Measurements from ENCODE around the gene BCR. TPM values are rescaled to one million over a fixed set of nuclear protein-coding genes. Genes with fewer than 3 reads are reported as not detected.
"Not testable (repeated sequence)": the region's sequence is repeated elsewhere in the genome, so short reads cannot be mapped to it uniquely, and the experiment has no call there.

Gene BCR
- total and polyA plus RNA-seq, 10 donors: 15.2 to 64.8 (median 50.7) TPM

DNA sequence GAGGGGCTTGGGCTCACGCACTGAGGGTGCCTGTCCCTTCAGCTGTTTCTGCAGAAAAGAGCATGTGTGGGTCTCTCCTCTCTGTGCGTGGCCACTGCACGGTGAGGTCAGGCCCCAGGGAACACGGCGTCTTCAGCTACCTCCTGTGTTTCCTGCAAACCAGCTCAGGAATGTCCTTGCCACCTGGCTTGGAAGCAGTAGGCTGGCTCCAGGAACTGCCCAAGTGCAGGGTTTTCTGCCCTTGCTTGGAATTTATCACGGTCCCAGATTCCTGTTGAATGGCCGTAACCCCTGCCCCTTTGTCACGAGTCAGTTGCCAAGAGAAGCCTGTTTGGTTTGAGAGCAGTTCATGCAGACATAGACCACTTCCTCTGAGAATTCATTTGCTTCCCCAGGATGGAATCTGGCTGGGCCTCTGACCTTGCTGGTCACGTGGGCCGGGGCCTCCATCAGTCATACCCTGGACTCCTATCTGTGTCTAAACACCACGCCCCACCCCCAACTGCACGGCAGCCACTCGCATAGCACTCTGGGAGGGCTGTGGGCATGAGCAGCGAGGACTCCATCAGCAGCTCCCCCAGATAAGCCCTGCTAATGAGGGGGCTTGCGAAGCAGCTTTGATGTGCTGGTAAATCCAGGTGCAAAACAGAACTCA lies 130.3 kb downstream of the BCR start:
- H3K9me3 ChIP-seq; H3K4me3 ChIP-seq; DNase-seq; H3K27me3 ChIP-seq (replicated peaks in 1 of 7); H3K27ac ChIP-seq; intact Hi-C loops (cut with DNase I; ENCODE audit: low total_unique reads): not testable (repeated sequence)
- Histone ChIP-seq H3K4me1 (peaks cover 0 to 26% (median 19%) of the 10 kb centered on the region in 6 donors), H3K36me3 (peaks cover 0 to 56% (median 25%) of the 10 kb centered on the region in 6 donors)
- TF ChIP-seq POLR2AphosphoS5 (IDR thresholded peaks at IDR 0.05): peak in 2 of 3 donors; percentile 35 to 46
- 67 to 70% (median 69%) methylated on average over 3 to 6 of the region's 15 CpGs; no CpG with 5 or more reads in 1 of the 5 donors for WGBS, 5 donors

DNA sequence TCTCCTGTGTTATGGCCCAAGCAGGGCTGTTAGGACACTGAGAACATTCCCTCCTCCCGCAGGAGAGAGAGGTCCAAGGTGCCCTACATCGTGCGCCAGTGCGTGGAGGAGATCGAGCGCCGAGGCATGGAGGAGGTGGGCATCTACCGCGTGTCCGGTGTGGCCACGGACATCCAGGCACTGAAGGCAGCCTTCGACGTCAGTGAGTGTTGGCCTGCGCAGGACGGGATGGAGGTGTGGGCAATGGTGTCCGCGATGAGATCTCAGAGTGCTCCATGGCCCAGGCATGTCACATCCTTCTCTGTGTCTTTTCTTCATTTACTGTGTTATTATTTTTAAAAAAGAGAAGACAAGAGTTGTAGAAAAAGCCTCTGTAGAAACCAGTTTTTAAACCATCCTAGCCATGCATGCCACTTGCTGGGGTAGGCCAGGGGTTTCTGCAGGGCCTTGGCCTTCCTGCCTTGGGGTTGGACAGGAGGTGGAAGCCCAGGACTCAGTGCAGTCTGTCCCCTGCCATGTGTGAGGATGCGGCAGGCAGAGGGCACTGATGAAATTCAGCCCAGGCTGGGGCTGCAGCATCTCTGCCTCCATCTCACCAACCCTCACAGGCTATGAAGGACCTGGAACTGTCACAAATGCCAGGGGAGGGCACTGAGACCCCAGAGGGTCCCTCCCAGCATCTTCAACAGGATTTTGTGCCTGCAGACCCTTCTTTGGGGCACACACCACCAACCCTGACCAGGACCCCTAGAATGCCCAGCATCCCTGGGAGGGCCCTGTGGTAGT lies 131.5 kb downstream of the BCR start:
- intact Hi-C loops (cut with DNase I; ENCODE audit: low total_unique reads); H3K27ac ChIP-seq; H3K9me3 ChIP-seq; H3K27me3 ChIP-seq (replicated peaks in 1 of 7); DNase-seq; H3K4me3 ChIP-seq: not testable (repeated sequence)
- WGBS, 5 donors: 90 to 98% (median 96%) methylated on average over 12 to 18 of the region's 18 CpGs
- Histone ChIP-seq H3K36me3 (peaks cover 0 to 54% (median 26%) of the 10 kb centered on the region in 6 donors), H3K4me1 (peaks cover 0 to 18% (median 12%) of the 10 kb centered on the region in 6 donors)
- TF ChIP-seq POLR2AphosphoS5 (IDR thresholded peaks at IDR 0.05): peak in 1 of 3 donors; percentile 53

DNA sequence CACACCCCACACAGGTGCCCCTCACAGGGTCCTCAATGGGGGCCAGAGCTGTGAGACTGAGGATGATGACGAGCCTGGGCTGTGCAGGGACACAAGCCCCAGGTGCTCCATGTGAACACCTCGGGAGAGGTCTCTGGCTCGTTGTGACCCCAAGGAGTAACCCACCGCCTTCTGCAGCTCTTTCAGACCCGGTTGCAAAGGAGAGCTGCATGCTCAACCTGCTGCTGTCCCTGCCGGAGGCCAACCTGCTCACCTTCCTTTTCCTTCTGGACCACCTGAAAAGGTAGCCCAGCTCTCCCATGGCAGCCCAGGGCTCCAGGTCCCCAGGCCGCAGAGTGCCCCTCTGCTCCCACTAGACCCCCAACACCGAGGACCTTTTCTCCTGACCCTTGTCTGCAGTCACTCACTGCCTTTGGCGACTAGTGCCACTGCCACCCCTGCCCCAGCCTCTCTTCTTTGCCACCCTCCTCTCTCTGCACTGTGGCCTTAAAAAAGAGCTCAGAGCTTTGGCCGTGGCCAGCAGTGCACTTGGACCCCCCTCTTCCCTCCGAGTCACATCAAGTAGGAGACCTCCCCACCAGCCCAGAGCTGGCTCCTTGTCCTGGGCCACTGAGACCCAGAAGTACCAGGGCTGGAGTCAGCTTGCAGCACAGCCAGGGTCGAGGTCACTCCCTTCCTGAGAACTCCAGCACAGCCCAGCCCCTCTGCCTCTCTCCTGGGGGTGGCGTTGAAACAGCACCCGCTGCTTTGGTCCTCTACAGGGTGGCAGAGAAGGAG lies 133.7 kb downstream of the BCR start:
- H3K4me1 ChIP-seq: peaks cover 0 to 8% (median 6%) of the 10 kb centered on the region in 6 donors
- H3K27ac ChIP-seq: no peak overlapping the region
- no peaks in the 10 kb centered on the region for H3K27me3 ChIP-seq (replicated peaks in 1 of 7)
- intact Hi-C loops (cut with DNase I; ENCODE audit: low total_unique reads): no loop called here
- H3K36me3 ChIP-seq: peaks cover 0 to 50% (median 30%) of the 10 kb centered on the region in 6 donors
- no peaks in the 10 kb centered on the region for H3K9me3 ChIP-seq
- no peak for DNase-seq
- TF ChIP-seq POLR2A (IDR thresholded peaks at IDR 0.05): no peak
- TF ChIP-seq POLR2AphosphoS5 (IDR thresholded peaks at IDR 0.05): no peak
- TF ChIP-seq, protein P1, sequence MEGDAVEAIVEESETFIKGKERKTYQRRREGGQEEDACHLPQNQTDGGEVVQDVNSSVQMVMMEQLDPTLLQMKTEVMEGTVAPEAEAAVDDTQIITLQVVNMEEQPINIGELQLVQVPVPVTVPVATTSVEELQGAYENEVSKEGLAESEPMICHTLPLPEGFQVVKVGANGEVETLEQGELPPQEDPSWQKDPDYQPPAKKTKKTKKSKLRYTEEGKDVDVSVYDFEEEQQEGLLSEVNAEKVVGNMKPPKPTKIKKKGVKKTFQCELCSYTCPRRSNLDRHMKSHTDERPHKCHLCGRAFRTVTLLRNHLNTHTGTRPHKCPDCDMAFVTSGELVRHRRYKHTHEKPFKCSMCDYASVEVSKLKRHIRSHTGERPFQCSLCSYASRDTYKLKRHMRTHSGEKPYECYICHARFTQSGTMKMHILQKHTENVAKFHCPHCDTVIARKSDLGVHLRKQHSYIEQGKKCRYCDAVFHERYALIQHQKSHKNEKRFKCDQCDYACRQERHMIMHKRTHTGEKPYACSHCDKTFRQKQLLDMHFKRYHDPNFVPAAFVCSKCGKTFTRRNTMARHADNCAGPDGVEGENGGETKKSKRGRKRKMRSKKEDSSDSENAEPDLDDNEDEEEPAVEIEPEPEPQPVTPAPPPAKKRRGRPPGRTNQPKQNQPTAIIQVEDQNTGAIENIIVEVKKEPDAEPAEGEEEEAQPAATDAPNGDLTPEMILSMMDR (IDR thresholded peaks at IDR 0.05 in 8 of 11, conservative IDR thresholded peaks at IDR 0.05 in 3 of 11): no peak
- WGBS, 5 donors: 89 to 91% (median 89%) methylated on average over 13 to 14 of the region's 14 CpGs
- H3K4me3 ChIP-seq: no peak overlapping the region

DNA sequence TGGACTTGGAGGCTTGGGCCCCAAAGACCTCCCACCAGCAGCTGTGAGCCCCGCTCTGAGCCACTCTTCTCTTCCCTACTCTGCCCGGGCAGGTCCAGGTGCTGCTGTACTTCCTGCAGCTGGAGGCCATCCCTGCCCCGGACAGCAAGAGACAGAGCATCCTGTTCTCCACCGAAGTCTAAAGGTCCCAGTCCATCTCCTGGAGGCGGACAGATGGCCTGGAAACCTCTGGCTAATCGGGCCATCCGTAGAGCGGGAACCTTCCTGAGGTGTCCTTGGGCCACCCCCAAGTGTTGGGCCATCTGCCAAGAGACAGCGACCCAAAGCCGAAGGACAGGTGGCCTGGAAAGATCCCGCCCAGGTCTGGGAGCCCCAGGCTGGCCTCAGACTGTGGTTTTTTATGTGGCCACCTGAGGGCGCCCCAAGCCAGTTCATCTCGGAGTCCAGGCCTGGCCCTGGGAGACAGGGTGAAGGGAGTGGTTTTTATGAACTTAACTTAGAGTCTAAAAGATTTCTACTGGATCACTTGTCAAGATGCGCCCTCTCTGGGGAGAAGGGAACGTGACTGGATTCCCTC lies 135.1 kb downstream of the BCR start:
- Histone ChIP-seq H3K27me3 (replicated peaks in 1 of 7) (no peaks in the 10 kb centered on the region), H3K27ac (peak overlapping the region in 1 of 8 donors; percentile 45), H3K4me3 (no peak overlapping the region), H3K36me3 (peaks cover 0 to 50% (median 30%) of the 10 kb centered on the region in 6 donors), H3K4me1 (peaks cover 0 to 8% (median 6%) of the 10 kb centered on the region in 6 donors), H3K9me3 (no peaks in the 10 kb centered on the region)
- intact Hi-C loops (cut with DNase I; ENCODE audit: low total_unique reads): no loop called here
- peak; percentile 84 for DNase-seq
- TF ChIP-seq, protein P1 (IDR thresholded peaks at IDR 0.05 in 8 of 11, conservative IDR thresholded peaks at IDR 0.05 in 3 of 11): peak; percentile 36 to 86 (median 69)
- TF ChIP-seq POLR2A (IDR thresholded peaks at IDR 0.05) (no peak), POLR2AphosphoS5 (IDR thresholded peaks at IDR 0.05) (peak in 2 of 3 donors; percentile 4 to 19)
- WGBS, 5 donors: 38 to 59% (median 45%) methylated on average over 9 to 15 of the region's 15 CpGs

DNA sequence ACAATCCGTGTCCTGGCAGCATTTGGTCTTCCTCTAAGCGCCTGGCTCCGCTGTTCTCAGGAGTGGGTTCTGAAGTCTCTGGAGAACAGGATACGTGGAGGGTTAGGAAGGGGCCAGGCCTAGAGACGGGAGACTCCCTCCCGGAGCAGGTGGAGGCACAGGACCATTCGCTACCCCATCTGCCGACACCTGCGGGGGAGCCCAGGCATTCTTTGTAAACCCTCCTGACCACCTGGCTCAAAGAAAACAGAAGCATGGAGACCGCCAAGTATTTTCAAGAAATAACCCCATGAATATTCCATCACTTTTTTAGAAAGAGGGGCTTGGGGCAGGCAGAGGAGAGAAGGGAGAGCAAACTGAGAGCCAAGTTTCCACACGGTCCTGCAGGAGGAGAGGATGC lies 136.3 kb downstream of the BCR start:
- WGBS, 5 donors: 67 to 95% (median 89%) methylated on average over 1 to 7 of the region's 11 CpGs

DNA sequence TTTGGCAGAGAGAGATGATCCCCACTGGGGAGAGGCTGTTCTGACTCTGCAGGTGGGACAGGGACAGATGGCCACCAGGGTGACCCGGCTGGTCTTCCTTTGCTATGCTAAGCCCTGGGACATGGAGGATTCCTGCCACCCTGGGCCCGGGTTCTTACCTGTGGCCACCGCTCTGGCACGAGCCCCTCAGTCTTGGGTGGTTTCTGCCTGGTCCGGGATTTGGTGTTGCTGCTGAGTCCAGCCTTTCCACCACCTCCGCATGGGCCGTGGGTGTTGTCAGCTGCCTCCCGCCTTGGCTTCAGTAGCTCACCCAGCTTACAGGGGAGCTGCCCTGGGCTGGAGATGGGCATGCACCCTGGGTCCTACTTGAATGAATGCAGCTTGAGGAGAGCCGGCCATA lies 138.0 kb downstream of the BCR start:
- peaks cover 0 to 29% (median 22%) of the 10 kb centered on the region in 6 donors for H3K36me3 ChIP-seq
- WGBS, 5 donors: 73 to 98% (median 94%) methylated on average over 3 to 7 of the region's 9 CpGs; no CpG with 5 or more reads in 1 of the 5 donors
- H3K27ac ChIP-seq; DNase-seq; intact Hi-C loops (cut with DNase I; ENCODE audit: low total_unique reads); H3K4me3 ChIP-seq; H3K27me3 ChIP-seq (replicated peaks in 1 of 7); H3K4me1 ChIP-seq; H3K9me3 ChIP-seq: not testable (repeated sequence)

More for the DNA sequence above, 136.3 kb downstream of the BCR start:
- H3K4me3 ChIP-seq; H3K27me3 ChIP-seq (replicated peaks in 1 of 7); intact Hi-C loops (cut with DNase I; ENCODE audit: low total_unique reads); H3K4me1 ChIP-seq; DNase-seq; H3K9me3 ChIP-seq; H3K27ac ChIP-seq: not testable (repeated sequence)
- H3K36me3 ChIP-seq: peaks cover 0 to 46% (median 29%) of the 10 kb centered on the region in 6 donors

DNA sequence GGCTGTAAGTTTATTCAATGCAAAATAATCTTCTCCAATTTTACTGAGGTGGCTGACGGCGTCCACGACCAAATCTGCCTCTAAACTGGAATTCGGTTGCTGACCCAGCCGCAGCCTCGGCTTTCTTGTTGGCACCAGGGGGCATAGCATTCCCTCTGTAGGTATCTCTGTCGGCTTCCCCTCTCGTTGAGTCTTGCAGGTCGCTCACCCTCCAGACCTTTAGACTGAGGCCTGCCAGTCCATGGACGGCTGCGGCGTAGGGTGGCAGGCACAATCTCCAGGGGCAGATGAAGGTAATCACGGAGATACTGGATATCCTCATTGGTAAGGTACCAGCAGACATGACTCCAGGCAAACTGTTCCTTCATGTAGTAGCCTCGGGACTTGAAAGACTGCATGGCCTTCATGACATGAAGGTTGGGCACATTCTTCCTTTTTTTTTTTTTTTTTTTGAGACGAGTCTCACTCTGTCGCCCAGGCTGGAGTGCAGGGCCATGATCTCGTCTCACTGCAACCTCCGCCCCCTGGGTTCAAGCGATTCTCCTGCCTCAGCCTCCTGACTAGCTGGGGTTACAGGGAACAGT lies 142.3 kb downstream of the BCR start:
- H3K27ac ChIP-seq; H3K36me3 ChIP-seq; DNase-seq; H3K9me3 ChIP-seq; H3K27me3 ChIP-seq (replicated peaks in 1 of 7); H3K4me3 ChIP-seq; H3K4me1 ChIP-seq; intact Hi-C loops (cut with DNase I; ENCODE audit: low total_unique reads): not testable (repeated sequence)
- 87 to 92% (median 89%) methylated on average over 19 of the region's 19 CpGs for WGBS, 5 donors
